HepG2 (cell line): ENCODE measurements around the gene RIPK3. TPM values are rescaled to one million over a fixed set of nuclear protein-coding genes. Genes with fewer than 3 reads are reported as not detected.

Experiments used
- MAZ ChIP-seq, 2 experiments: sonication (generic) in 1 of 2; formaldehyde crosslinking in 1 of 2; IDR thresholded peaks; 2 replicates each; pipeline versions ENCODE4 v1.5.0 to v1.6.1; 2012 to 2020; ENCODE audit warnings: low read depth in 2 of 2, mild to moderate bottlenecking in 2 of 2, borderline replicate concordance in 1 of 2, improper control_type of control experiment in 1 of 2, low read length in 1 of 2, missing genetic modification reagents in 1 of 2, moderate library complexity in 1 of 2
- PAF1 ChIP-seq: IDR thresholded peaks from 2 replicates; pipeline ENCODE4 v1.6.1; 2016; ENCODE audit warnings: missing genetic modification reagents, missing compliant biosample characterization
- PBX3 ChIP-seq: sonication (generic); formaldehyde crosslinking; IDR thresholded peaks from 2 replicates; pipeline ENCODE4 v1.8.1; 2023; ENCODE audit warnings: missing genetic modification reagents, inconsistent platforms, borderline replicate concordance
- POLR2AphosphoS5 ChIP-seq: IDR thresholded peaks from 2 replicates; pipeline ENCODE4 v1.6.1; 2012; ENCODE audit warnings: low read depth, low read length
- RBAK ChIP-seq: sonication (generic); formaldehyde crosslinking; IDR thresholded peaks from 2 replicates; pipeline ENCODE4 v1.5.1; 2020; ENCODE audit warnings: mild to moderate bottlenecking, missing genetic modification reagents
- SALL2 ChIP-seq: sonication (generic); formaldehyde crosslinking; IDR thresholded peaks from 2 replicates; pipeline ENCODE4 v1.8.1; 2023; ENCODE audit warnings: mild to moderate bottlenecking, missing genetic modification reagents, inconsistent platforms
- SIN3A ChIP-seq: IDR thresholded peaks from 2 replicates; pipeline ENCODE4 v1.6.1; 2011; ENCODE audit warnings: low read depth, mild to moderate bottlenecking, control low read depth, low read length, borderline replicate concordance
- SMC3 ChIP-seq: IDR thresholded peaks from 2 replicates; pipeline ENCODE4 v1.6.1; 2011; ENCODE audit warnings: low read length, improper control_type of control experiment
- TEAD3 ChIP-seq: optimal IDR thresholded peaks from 2 replicates; pipeline ENCODE3; 2016; ENCODE audit warnings: borderline replicate concordance
- ZNF280B ChIP-seq: sonication (generic); formaldehyde crosslinking; IDR thresholded peaks from 2 replicates; pipeline ENCODE4 v1.5.0; 2020; ENCODE audit warnings: missing genetic modification reagents, mild to moderate bottlenecking, borderline replicate concordance
- ZNF615 ChIP-seq: sonication (generic); formaldehyde crosslinking; IDR thresholded peaks from 2 replicates; pipeline ENCODE4 v1.5.0; 2020; ENCODE audit warnings: mild to moderate bottlenecking, missing genetic modification reagents, borderline replicate concordance
- ZNF710 ChIP-seq: sonication (generic); formaldehyde crosslinking; IDR thresholded peaks from 2 replicates; pipeline ENCODE4 v1.5.0; 2020; ENCODE audit warnings: mild to moderate bottlenecking, missing genetic modification reagents, borderline replicate concordance
- ZNF713 ChIP-seq: sonication (generic); formaldehyde crosslinking; IDR thresholded peaks from 2 replicates; pipeline ENCODE4 v1.4.0; 2020; ENCODE audit warnings: mild to moderate bottlenecking, missing genetic modification reagents
- polyA plus RNA-seq, 8 experiments: library from polyadenylated mRNA; depleted of rRNA in 3 of 8; stranded (reverse) in 7 of 8; unstranded in 1 of 8; fragments of >200 nt; fragmentation: Illumina TruSeq in 4 of 8; extraction: Trizol in 4 of 8; gene quantifications; 2 replicates each; pipeline versions ENCODE4 v1.2.1 to v1.2.3, GENCODE V29; 2011 to 2016; ENCODE audit warnings: low read depth in 4 of 8, missing spikeins in 1 of 8, mixed read lengths in 1 of 8; ENCODE audit not compliant: insufficient read depth in 1 of 8
- total RNA-seq, 5 experiments: library from RNA; depleted of rRNA; stranded (reverse); fragments of >200 nt; fragmentation: Illumina TruSeq; extraction: Trizol; gene quantifications; 2 replicates each; pipeline ENCODE4 v1.2.3, GENCODE V29; 2016; ENCODE audit warnings: low read depth in 1 of 5
- TF ChIP-seq, protein P1 (sequence below): sonication (generic); formaldehyde crosslinking; IDR thresholded peaks from 2 replicates; pipeline ENCODE4 v1.4.0; 2020; ENCODE audit warnings: missing genetic modification reagents, borderline replicate concordance

RIPK3 gene
- total and polyA plus RNA-seq, 2 of the 13 experiments (the other 11 are each of a cell fraction or from before 2014, with no cell fraction given) = not detected

- TF ChIP-seq ZNF280B (0 out of 2 replicates have a peak, but pooled peaks have one; percentile 39), SMC3 (no peak), POLR2AphosphoS5 (no peak), SIN3A (peak; percentile 27; the same call in 1 of the 2 replicates), SALL2 (no peak), ZNF710 (CRISPR knock-in tag) (no peak), TEAD3 (CRISPR knock-in tag) (peak; percentile 21), ZNF713 (CRISPR knock-in tag) (0 out of 2 replicates have a peak, but pooled peaks have one; percentile 62), PBX3 (CRISPR knock-in tag) (no peak), RBAK (no peak), ZNF615 (peak; percentile 58; the same call in 1 of the 2 replicates), MAZ (IDR thresholded peaks at IDR 0.05; ENCODE audit: borderline replicate concordance, low read depth, low read length) (no peak), MAZ (CRISPR knock-in tag; IDR thresholded peaks at IDR 0.05; ENCODE audit: low read depth) (0 out of 2 replicates have a peak, but pooled peaks have one; percentile 31), PAF1 (CRISPR knock-in tag) (0 out of 2 replicates have a peak, but pooled peaks have one; percentile 33)
- TF ChIP-seq, protein P1, sequence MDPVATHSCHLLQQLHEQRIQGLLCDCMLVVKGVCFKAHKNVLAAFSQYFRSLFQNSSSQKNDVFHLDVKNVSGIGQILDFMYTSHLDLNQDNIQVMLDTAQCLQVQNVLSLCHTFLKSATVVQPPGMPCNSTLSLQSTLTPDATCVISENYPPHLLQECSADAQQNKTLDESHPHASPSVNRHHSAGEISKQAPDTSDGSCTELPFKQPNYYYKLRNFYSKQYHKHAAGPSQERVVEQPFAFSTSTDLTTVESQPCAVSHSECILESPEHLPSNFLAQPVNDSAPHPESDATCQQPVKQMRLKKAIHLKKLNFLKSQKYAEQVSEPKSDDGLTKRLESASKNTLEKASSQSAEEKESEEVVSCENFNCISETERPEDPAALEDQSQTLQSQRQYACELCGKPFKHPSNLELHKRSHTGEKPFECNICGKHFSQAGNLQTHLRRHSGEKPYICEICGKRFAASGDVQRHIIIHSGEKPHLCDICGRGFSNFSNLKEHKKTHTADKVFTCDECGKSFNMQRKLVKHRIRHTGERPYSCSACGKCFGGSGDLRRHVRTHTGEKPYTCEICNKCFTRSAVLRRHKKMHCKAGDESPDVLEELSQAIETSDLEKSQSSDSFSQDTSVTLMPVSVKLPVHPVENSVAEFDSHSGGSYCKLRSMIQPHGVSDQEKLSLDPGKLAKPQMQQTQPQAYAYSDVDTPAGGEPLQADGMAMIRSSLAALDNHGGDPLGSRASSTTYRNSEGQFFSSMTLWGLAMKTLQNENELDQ = 0 out of 2 replicates have a peak, but pooled peaks have one; percentile 11
These were observed 39.3 kb downstream of the RIPK3 start (continued) for GRCh38 chr14:24300326-24300980.
